Endothelial cell of umbilical vein (primary cell): Measurements from ENCODE around the gene CCDC9B. TPM values are rescaled to one million over a fixed set of nuclear protein-coding genes. Genes with fewer than 3 reads are reported as not detected.

ENCODE experiments used
- BruUV-seq: library from RNA; stranded (reverse); fragments of 400-500 nt; replicated peaks from 2 replicates; lab custom pipeline; 2021; lab: Mats Ljungman, UMichigan
- CTCF ChIA-PET: fragments of 300-600, 350-600 bp; sonication (Branson Sonifier 250); formaldehyde crosslinking; loops from one replicate; lab custom pipeline; 2021; ENCODE audit warnings: antibody characterized with exemption, inconsistent platforms; lab: Charles Lee
- POLR2A ChIA-PET: fragments of 300-600, 350-600 bp; sonication (Branson Sonifier 250); formaldehyde crosslinking; loops from one replicate; lab custom pipeline; 2021; ENCODE audit warnings: antibody characterized with exemption, inconsistent platforms; lab: Charles Lee
- DNase-seq: peaks from one replicate; pipeline ENCODE4 v3.0.0-alpha.2; 2011; ENCODE audit warnings: low read depth, low spot score
- FAIRE-seq: peaks from 2 replicates; lab custom pipeline; 2011; peaks lifted over from hg19 to GRCh38; lab: Jason Lieb, UNC
- H2AFZ ChIP-seq: 2 replicates; pipeline ENCODE4 v1.6.0; 2012; ENCODE audit warnings: low read depth, low read length, control low read depth, inconsistent platforms
- H3K27ac ChIP-seq: 2 replicates; pipeline ENCODE4 v1.5.1; 2011; ENCODE audit warnings: low read depth, mild to moderate bottlenecking, control low read depth, low read length, moderate library complexity; ENCODE audit not compliant: insufficient read depth
- H3K27me3 ChIP-seq, 2 experiments: 2 replicates each; pipeline versions ENCODE4 v1.6.0 to v1.6.1; 2011; ENCODE audit warnings: low read length in 2 of 2, mixed read lengths in 1 of 2; ENCODE audit not compliant: control insufficient read depth in 2 of 2, insufficient read depth in 2 of 2
- H3K36me3 ChIP-seq, 2 experiments: 2 replicates in 1 of 2; 3 replicates in 1 of 2; pipeline ENCODE4 v1.5.1; 2011; ENCODE audit warnings: low read length in 2 of 2, mild to moderate bottlenecking in 1 of 2, moderate library complexity in 1 of 2; ENCODE audit not compliant: control insufficient read depth in 2 of 2, insufficient read depth in 2 of 2; ENCODE audit errors: extremely low read depth in 1 of 2
- H3K4me1 ChIP-seq: 3 replicates; pipeline ENCODE4 v1.5.1; 2011; ENCODE audit warnings: mild to moderate bottlenecking, low read length; ENCODE audit not compliant: control insufficient read depth, insufficient read depth; ENCODE audit errors: extremely low read depth
- H3K4me2 ChIP-seq: 2 replicates; pipeline ENCODE4 v1.6.1; 2011; ENCODE audit warnings: low read length, control low read depth, mixed read lengths; ENCODE audit not compliant: insufficient read depth
- H3K4me3 ChIP-seq, 3 experiments: fragments of 200-600 bp in 1 of 3; sonication (generic), shearing (Covaris generic) in 1 of 3; replicated peaks in 1 of 3; 2 replicates each; pipeline ENCODE4 v1.5.1; 2011 to 2016; ENCODE audit warnings: control low read depth in 3 of 3, low read length in 3 of 3, mild to moderate bottlenecking in 2 of 3, inconsistent platforms in 1 of 3, low read depth in 1 of 3, moderate library complexity in 1 of 3; ENCODE audit not compliant: insufficient read depth in 1 of 3
- H3K79me2 ChIP-seq: 2 replicates; pipeline ENCODE4 v1.6.0; 2012; ENCODE audit warnings: low read length, inconsistent platforms; ENCODE audit not compliant: control insufficient read depth, insufficient read depth
- H3K9ac ChIP-seq: replicated peaks from 2 replicates; pipeline ENCODE3; 2011; ENCODE audit warnings: low read length, control low read depth; ENCODE audit not compliant: insufficient read depth; ENCODE audit errors: extremely low read depth
- H3K9me1 ChIP-seq: replicated peaks from 3 replicates; pipeline ENCODE4 v1.6.0; 2011; ENCODE audit warnings: mild to moderate bottlenecking, low read length; ENCODE audit not compliant: control insufficient read depth, insufficient read depth; ENCODE audit errors: extremely low read depth
- H3K9me3 ChIP-seq: replicated peaks from 2 replicates; pipeline ENCODE4 v1.5.1; 2012; ENCODE audit warnings: low read length, inconsistent platforms; ENCODE audit not compliant: control insufficient read depth, insufficient read depth
- H4K20me1 ChIP-seq: replicated peaks from 2 replicates; pipeline ENCODE3; 2011; ENCODE audit warnings: mild to moderate bottlenecking, low read length; ENCODE audit not compliant: control insufficient read depth, insufficient read depth; ENCODE audit errors: extremely low read depth
- GATA2 ChIP-seq: IDR thresholded peaks from 2 replicates; pipeline ENCODE4 v1.7.0; 2011; ENCODE audit warnings: low read depth, mild to moderate bottlenecking, moderate library complexity, mixed read lengths, low read length; ENCODE audit not compliant: insufficient read length, insufficient read depth
- MYC ChIP-seq: IDR thresholded peaks from one replicate; pipeline ENCODE4 v1.6.1; 2011; ENCODE audit warnings: mild to moderate bottlenecking, low read depth, low read length
- POLR2A ChIP-seq: IDR thresholded peaks from 2 replicates; pipeline ENCODE4 v1.6.1; 2012; ENCODE audit warnings: low read depth, mild to moderate bottlenecking, control low read depth, low read length
- POLR2AphosphoS5 ChIP-seq: IDR thresholded peaks from 2 replicates; pipeline ENCODE4 v1.6.1; 2012; ENCODE audit warnings: low read depth, mild to moderate bottlenecking, control low read depth, low read length, moderate library complexity; ENCODE audit not compliant: insufficient read depth
- dilution Hi-C: fragments of 300-500 bp; cut with MboI; formaldehyde crosslinking; loops from one replicate; pipeline ENCODE4 v1.15.0; 2019; ENCODE audit warnings: low sequenced_read_pairs; ENCODE audit not compliant: extremely low pct_ligation_motif_present
- intact Hi-C: fragments of 100-400 bp; cut with micrococcal nuclease; formaldehyde crosslinking; loops from one replicate; pipeline ENCODE4 v1.10.0; 2022
- polyA plus RNA-seq, 4 experiments: library from polyadenylated mRNA; depleted of rRNA in 3 of 4; stranded (reverse) in 3 of 4; unstranded in 1 of 4; fragments of >200 nt; gene quantifications; 2 replicates each; pipeline versions ENCODE4 v1.2.1 to v1.2.3, GENCODE V29; 2011 to 2012; ENCODE audit warnings: missing spikeins in 1 of 4
- total RNA-seq: library from RNA; stranded (reverse); gene quantifications from 2 replicates; pipeline ENCODE4 v1.2.3, GENCODE V29; 2021

The CCDC9B gene
- total and polyA plus RNA-seq, 2 donors (not counting 3 experiments of a cell fraction or from before 2014, with no cell fraction given) = 7.6 to 46.0 TPM

- dilution Hi-C loops (no loop called here), intact Hi-C loops (no loop called here)
- Histone ChIP-seq H3K27me3 (no peaks in the 10 kb centered on the region), H3K4me3 (no peak overlapping the region), H3K4me2 (no peak overlapping the region), H3K79me2 (no peaks in the 10 kb centered on the region), H4K20me1 (no peaks in the 10 kb centered on the region), H3K9ac (no peak overlapping the region), H3K36me3 (peaks cover 0 to 8% of the 10 kb centered on the region in 2 experiments), H2AFZ (no peak overlapping the region), H3K9me1 (no peaks in the 10 kb centered on the region), H3K4me1 (peaks cover 49% of the 10 kb centered on the region), H3K27ac (no peak overlapping the region), H3K9me3 (no peaks in the 10 kb centered on the region)
- TF ChIP-seq GATA2 = no peak
- peak; percentile 3 for TF ChIP-seq POLR2A
- BruUV-seq = no TSS peak
- ChIA-PET CTCF (interaction anchor here (1.0 to 2.2 kb wide), 4 partner anchors 9 to 57 kb away, joined by 3 to 11 read pairs (median 6); no protein-coding TSS in a partner anchor), POLR2A (no interaction called here)
- DNase-seq (no peak), FAIRE-seq (peak; percentile 4)
Measured at GRCh38 chr15:40331637-40332036, 9.1 kb downstream of the CCDC9B start.

- POLR2A ChIA-PET = no interaction called here
Measured at GRCh38 chr15:40331026-40331425, 9.7 kb downstream of the CCDC9B start.

More at GRCh38 chr15:40331026-40331425, 9.7 kb downstream of the CCDC9B start:
- Histone ChIP-seq H2AFZ (no peak overlapping the region), H4K20me1 (no peaks in the 10 kb centered on the region), H3K4me1 (peaks cover 55% of the 10 kb centered on the region), H3K9ac (no peak overlapping the region), H3K9me3 (no peaks in the 10 kb centered on the region), H3K27me3 (no peaks in the 10 kb centered on the region), H3K9me1 (no peaks in the 10 kb centered on the region), H3K4me3 (no peak overlapping the region), H3K36me3 (peaks cover 0 to 4% of the 10 kb centered on the region in 2 experiments), H3K27ac (no peak overlapping the region), H3K79me2 (peaks cover 2% of the 10 kb centered on the region), H3K4me2 (no peak overlapping the region)
- CTCF ChIA-PET = interaction anchor here (1.2 to 2.2 kb wide), 2 partner anchors 9 kb away, joined by 3 to 11 read pairs; no protein-coding TSS in a partner anchor
- DNase-seq (no peak), FAIRE-seq (no peak)
- intact Hi-C loops = no loop called here
- BruUV-seq = no TSS peak
- dilution Hi-C loops = no loop called here
- TF ChIP-seq POLR2A (no peak), POLR2AphosphoS5 (peak; percentile 11), MYC (no peak)
